Breast epithelium (tissue), 4 donors: ENCODE data around the gene ELOVL6. TPM values are rescaled to one million over a fixed set of nuclear protein-coding genes. Genes with fewer than 3 reads are reported as not detected.
"Not testable (repeated sequence)": the region's sequence is repeated elsewhere in the genome, so short reads cannot be mapped to it uniquely, and the experiment has no call there.

Source experiments
- DNase-seq, 2 donors: peaks; one replicate each; pipeline ENCODE4 v3.0.0-alpha.2; 2019; ENCODE audit warnings: low spot score in 2 of 2
- H3K27ac ChIP-seq, 2 donors: fragments of 200-600 bp; sonication (generic) in 1 of 2; one replicate each; pipeline ENCODE4 v1.5.1; 2016 to 2019; ENCODE audit warnings: mild to moderate bottlenecking in 1 of 2
- H3K27me3 ChIP-seq, 2 donors: fragments of 200-600 bp; sonication (generic) in 1 of 2; one replicate each; pipeline versions ENCODE4 v1.5.1 to v1.6.0; 2017 to 2019; ENCODE audit warnings: control low read depth in 1 of 2, mild to moderate bottlenecking in 1 of 2
- H3K36me3 ChIP-seq: fragments of 200-600 bp; one replicate; pipeline ENCODE4 v1.5.1; 2019
- H3K4me1 ChIP-seq, 2 donors: fragments of 200-600 bp; sonication (generic); one replicate each; pipeline ENCODE4 v1.5.1; 2016 to 2019; ENCODE audit warnings: control low read depth in 1 of 2
- H3K4me3 ChIP-seq, 3 donors: fragments of 200-600 bp; sonication (generic); 1 replicate in 2 of 3; 2 replicates in 1 of 3; pipeline ENCODE4 v1.5.1; 2016 to 2019; ENCODE audit warnings: mild to moderate bottlenecking in 3 of 3, moderate library complexity in 2 of 3
- H3K9me3 ChIP-seq, 2 donors: fragments of 200-600 bp; sonication (generic) in 1 of 2; one replicate each; pipeline ENCODE4 v1.5.1; 2016 to 2019; ENCODE audit warnings: control low read depth in 1 of 2
- POLR2A ChIP-seq: fragments of 450-650 bp; IDR thresholded peaks from one replicate; pipeline ENCODE4 v1.6.1; 2016; ENCODE audit warnings: antibody characterized with exemption, mild to moderate bottlenecking, moderate library complexity
- POLR2AphosphoS5 ChIP-seq, 3 donors: sonication (generic); formaldehyde crosslinking; IDR thresholded peaks; one replicate each; pipeline ENCODE4 v1.6.1; 2017; ENCODE audit warnings: antibody characterized with exemption in 3 of 3
- intact Hi-C: fragments of 100-400 bp; cut with DNase I; formaldehyde crosslinking; loops from one replicate; pipeline ENCODE4 v1.15.1; 2023; ENCODE audit warnings: low total_unique reads
- total RNA-seq, 3 donors: library from RNA; depleted of rRNA; stranded (reverse); fragments of >200 nt; gene quantifications; one replicate each; pipeline ENCODE4 v1.1.0, GENCODE V29; 2016
- TF ChIP-seq, protein P1 (sequence below), 3 donors: fragments of 450-650 bp; IDR thresholded peaks; one replicate each; pipeline ENCODE4 v1.5.1; 2016 to 2017; ENCODE audit warnings: antibody characterized with exemption in 3 of 3, mild to moderate bottlenecking in 3 of 3, moderate library complexity in 3 of 3

The ELOVL6 gene
- total RNA-seq, 3 donors from 2014 or later: 2.2 to 5.6 (median 4.1) TPM

DNA sequence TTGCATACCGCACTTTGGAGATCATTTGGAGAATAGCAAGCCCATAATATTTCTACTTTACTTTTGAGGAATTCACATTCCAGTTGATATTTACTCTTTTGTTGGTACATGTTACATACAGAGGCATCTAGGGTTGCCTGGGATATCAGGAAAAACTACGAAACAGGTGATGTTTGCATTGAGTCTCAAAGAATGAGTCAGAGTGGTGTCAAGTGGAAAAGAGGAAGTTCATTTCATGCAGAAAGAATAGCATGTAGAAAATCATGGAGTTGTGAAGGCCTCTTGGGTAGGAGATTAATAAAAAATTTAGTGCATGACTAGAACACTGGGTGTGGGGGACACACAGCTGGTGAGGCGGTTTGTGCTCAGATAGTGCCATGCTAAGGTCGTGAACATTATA lies 33.5 kb upstream of the ELOVL6 start:
- Histone ChIP-seq H3K4me3 (no peak overlapping the region), H3K27ac (no peak overlapping the region), H3K36me3 (no peaks in the 10 kb centered on the region), H3K9me3 (no peaks in the 10 kb centered on the region), H3K27me3 (no peaks in the 10 kb centered on the region), H3K4me1 (no peaks in the 10 kb centered on the region)
- intact Hi-C loops: no loop called here
- no peak for DNase-seq
- TF ChIP-seq POLR2A: no peak
- TF ChIP-seq, protein P1, sequence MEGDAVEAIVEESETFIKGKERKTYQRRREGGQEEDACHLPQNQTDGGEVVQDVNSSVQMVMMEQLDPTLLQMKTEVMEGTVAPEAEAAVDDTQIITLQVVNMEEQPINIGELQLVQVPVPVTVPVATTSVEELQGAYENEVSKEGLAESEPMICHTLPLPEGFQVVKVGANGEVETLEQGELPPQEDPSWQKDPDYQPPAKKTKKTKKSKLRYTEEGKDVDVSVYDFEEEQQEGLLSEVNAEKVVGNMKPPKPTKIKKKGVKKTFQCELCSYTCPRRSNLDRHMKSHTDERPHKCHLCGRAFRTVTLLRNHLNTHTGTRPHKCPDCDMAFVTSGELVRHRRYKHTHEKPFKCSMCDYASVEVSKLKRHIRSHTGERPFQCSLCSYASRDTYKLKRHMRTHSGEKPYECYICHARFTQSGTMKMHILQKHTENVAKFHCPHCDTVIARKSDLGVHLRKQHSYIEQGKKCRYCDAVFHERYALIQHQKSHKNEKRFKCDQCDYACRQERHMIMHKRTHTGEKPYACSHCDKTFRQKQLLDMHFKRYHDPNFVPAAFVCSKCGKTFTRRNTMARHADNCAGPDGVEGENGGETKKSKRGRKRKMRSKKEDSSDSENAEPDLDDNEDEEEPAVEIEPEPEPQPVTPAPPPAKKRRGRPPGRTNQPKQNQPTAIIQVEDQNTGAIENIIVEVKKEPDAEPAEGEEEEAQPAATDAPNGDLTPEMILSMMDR (IDR thresholded peaks at IDR 0.05): no peak
- TF ChIP-seq POLR2AphosphoS5 (IDR thresholded peaks at IDR 0.05): no peak

DNA sequence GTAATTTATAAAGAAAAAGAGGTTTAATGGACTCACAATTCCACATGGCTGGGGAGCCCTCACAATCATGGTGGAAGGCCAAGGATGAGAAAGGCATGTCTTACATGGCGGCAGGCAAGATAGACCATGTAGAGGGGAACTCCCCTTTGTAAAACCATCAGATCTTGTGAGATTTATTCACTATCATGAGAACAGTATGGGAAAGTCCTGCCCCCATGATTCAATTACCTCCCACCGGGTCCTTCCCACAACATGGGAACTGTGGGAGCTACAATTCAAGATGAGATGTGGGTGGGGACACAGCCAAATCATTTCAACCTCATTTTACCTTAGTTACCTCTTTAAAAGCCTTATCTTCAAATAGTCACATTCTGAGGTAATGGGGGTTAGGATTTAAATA lies 30.9 kb upstream of the ELOVL6 start:
- Histone ChIP-seq H3K27me3 (no peaks in the 10 kb centered on the region), H3K27ac (no peak overlapping the region), H3K9me3 (no peaks in the 10 kb centered on the region), H3K4me1 (no peaks in the 10 kb centered on the region), H3K4me3 (no peak overlapping the region), H3K36me3 (no peaks in the 10 kb centered on the region)
- DNase-seq: no peak
- intact Hi-C loops: no loop called here
- TF ChIP-seq POLR2AphosphoS5 (IDR thresholded peaks at IDR 0.05) (no peak), POLR2A (no peak)
- TF ChIP-seq, protein P1 (IDR thresholded peaks at IDR 0.05): no peak

DNA sequence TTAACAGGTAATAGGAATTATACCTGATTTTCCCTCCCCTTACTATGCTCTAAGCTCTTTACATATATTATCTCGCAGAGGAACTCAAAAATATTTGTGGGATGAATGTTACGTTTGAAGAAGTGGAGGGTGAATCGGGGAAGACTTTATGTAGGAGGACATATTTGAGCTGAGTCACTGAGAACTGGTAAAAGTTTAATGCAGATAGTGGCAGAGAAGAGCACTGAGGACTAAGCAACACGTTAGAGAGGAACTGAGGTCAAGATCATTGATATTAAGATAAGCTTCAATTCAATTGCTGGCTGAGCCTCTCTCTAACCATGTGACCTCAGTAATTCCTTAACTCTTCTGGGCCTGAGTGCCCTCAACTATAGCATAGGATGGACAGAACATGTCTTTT lies 26.4 kb upstream of the ELOVL6 start:
- H3K36me3 ChIP-seq: no peaks in the 10 kb centered on the region
- DNase-seq: no peak
- no peaks in the 10 kb centered on the region for H3K9me3 ChIP-seq
- intact Hi-C loops: no loop called here
- no peak overlapping the region for H3K4me3 ChIP-seq
- no peaks in the 10 kb centered on the region for H3K27me3 ChIP-seq
- TF ChIP-seq POLR2A: no peak
- no peak for TF ChIP-seq POLR2AphosphoS5 (IDR thresholded peaks at IDR 0.05)
- TF ChIP-seq, protein P1 (IDR thresholded peaks at IDR 0.05): no peak
- no peak overlapping the region for H3K27ac ChIP-seq
- no peaks in the 10 kb centered on the region for H3K4me1 ChIP-seq

DNA sequence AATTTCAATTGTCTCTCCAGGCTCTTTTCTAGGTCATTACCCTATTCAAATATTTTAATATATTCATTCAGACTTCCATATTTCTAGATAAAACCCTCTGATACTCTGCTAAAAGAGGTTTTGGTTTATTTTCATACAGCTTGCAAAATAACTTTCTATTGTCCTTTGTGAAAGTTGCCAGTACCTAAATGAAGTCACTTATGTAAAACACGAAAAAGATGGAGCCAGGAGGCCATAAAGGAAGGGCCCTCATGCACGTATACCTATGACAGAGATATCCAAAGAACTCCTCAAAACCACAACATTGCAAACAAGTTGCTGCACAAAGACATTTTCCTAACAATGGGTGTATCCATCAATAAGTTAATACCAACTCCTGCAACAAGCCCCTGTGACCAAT lies 25.7 kb upstream of the ELOVL6 start:
- peaks cover 0 to 2% of the 10 kb centered on the region in 2 donors for H3K9me3 ChIP-seq
- DNase-seq: no peak
- H3K4me1 ChIP-seq: no peaks in the 10 kb centered on the region
- no peak overlapping the region for H3K27ac ChIP-seq
- no peak overlapping the region for H3K4me3 ChIP-seq
- H3K27me3 ChIP-seq: no peaks in the 10 kb centered on the region
- intact Hi-C loops: no loop called here
- H3K36me3 ChIP-seq: no peaks in the 10 kb centered on the region
- TF ChIP-seq POLR2A (no peak), POLR2AphosphoS5 (IDR thresholded peaks at IDR 0.05) (no peak)
- TF ChIP-seq, protein P1 (IDR thresholded peaks at IDR 0.05): no peak

- DNase-seq, H3K36me3 ChIP-seq, H3K4me3 ChIP-seq, H3K9me3 ChIP-seq, H3K27ac ChIP-seq, H3K27me3 ChIP-seq, H3K4me1 ChIP-seq, intact Hi-C loops: not testable (repeated sequence)
Observed at GRCh38 chr4:110218935-110219334, 20.5 kb upstream of the ELOVL6 start.

DNA sequence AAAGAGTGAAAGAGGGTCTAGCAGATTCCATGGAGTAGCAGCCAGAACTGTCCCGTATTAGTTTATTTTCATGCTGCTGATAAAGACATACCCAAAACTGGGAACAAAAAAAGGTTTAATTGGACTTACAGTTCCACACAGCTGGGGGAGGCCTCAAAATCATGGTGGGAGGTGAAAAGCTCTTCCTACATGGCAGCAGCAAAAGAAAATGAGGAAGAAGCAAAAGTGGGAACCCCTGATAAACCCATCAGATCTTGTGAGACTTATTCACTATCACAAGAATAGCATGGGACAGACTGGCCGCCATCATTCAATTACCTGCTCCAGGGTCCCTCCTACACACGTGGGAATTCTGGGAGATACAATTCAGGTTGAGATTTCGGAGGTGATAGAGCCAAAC lies 18.8 kb upstream of the ELOVL6 start:
- H3K27ac ChIP-seq, H3K36me3 ChIP-seq, H3K9me3 ChIP-seq, H3K4me3 ChIP-seq, H3K27me3 ChIP-seq, H3K4me1 ChIP-seq, DNase-seq, intact Hi-C loops: not testable (repeated sequence)
